Activated CD8-positive, alpha-beta memory T cell treated with anti-CD3 and anti-CD28 coated beads, Interleukin-2, amount 10 ng/mL, durations not matched to agents 7 days and 5 days (primary cell): Measurements from ENCODE around the gene S100A2. TPM values are rescaled to one million over a fixed set of nuclear protein-coding genes. Genes with fewer than 3 reads are reported as not detected.

ENCODE experiments used
- ATAC-seq: fragments of 150-1000 bp; cut with Tn5 transposase; one replicate; pipeline ENCODE4 v1.10.0; 2021; ENCODE audit warnings: moderate library complexity
- CTCF ChIA-PET: fragments of 350-600 bp; sonication (Branson Sonifier 250); formaldehyde crosslinking; loops from one replicate; lab custom pipeline; 2021; ENCODE audit warnings: antibody characterized with exemption; lab: Charles Lee
- DNase-seq: peaks from one replicate; pipeline ENCODE4 v3.0.0-alpha.2; 2020
- H3K27ac Mint-ChIP-seq: one replicate; pipeline ENCODE4 v1.8.0; 2021; ENCODE audit warnings: mild to moderate bottlenecking, mixed read lengths
- H3K27me3 Mint-ChIP-seq: one replicate; pipeline ENCODE4 v1.8.0; 2021; ENCODE audit warnings: mixed read lengths
- H3K36me3 Mint-ChIP-seq: one replicate; pipeline ENCODE4 v1.8.0; 2021; ENCODE audit warnings: mild to moderate bottlenecking, mixed read lengths
- H3K4me1 Mint-ChIP-seq: one replicate; pipeline ENCODE4 v1.8.0; 2021; ENCODE audit warnings: mixed read lengths
- H3K4me3 Mint-ChIP-seq: one replicate; pipeline ENCODE4 v1.8.0; 2021; ENCODE audit warnings: mild to moderate bottlenecking, moderate library complexity, mixed read lengths
- H3K9me3 Mint-ChIP-seq: one replicate; pipeline ENCODE4 v1.8.0; 2022; ENCODE audit warnings: low read depth, mixed read lengths
- total RNA-seq, 2 experiments: library from RNA; stranded (reverse); gene quantifications; one replicate each; pipeline ENCODE4 v1.2.3, GENCODE V29; 2021

The S100A2 gene
- total RNA-seq, 2 experiments from 2014 or later, result 0.50 to 0.96 TPM

DNA sequence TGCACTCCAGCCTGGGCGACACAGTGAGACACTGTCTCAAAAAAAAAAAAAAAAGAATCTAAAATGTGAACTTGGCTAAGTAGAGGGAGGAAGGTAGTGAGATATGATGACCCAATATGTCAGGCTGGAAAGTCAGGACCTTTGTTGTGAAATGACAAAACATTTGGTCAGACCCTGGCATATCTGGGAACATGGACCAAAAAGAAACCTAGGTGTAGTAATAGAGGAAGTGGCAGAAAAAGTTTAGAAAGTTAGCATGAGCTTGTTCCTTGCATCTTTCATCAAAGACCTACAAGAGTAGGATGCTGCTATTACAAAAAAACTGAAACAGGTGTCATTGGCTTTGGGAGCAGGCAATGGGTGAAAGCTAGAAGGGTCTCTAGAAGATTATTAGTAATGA, 9.3 kb downstream of the S100A2 start:
- H3K27ac Mint-ChIP-seq, result no peak overlapping the region
- DNase-seq, result no peak
- H3K4me3 Mint-ChIP-seq, result no peak overlapping the region
- H3K9me3 Mint-ChIP-seq, result no peaks in the 10 kb centered on the region
- ATAC-seq, result no peak
- H3K36me3 Mint-ChIP-seq, result no peaks in the 10 kb centered on the region
- peaks cover 3% of the 10 kb centered on the region for H3K4me1 Mint-ChIP-seq
- CTCF ChIA-PET, result interaction anchor here (1.4 to 6.1 kb wide), 5 partner anchors 10 to 22 kb away, joined by 3 to 37 read pairs (median 4); partner anchors contain the start of gene S100A6
- no peaks in the 10 kb centered on the region for H3K27me3 Mint-ChIP-seq

DNA sequence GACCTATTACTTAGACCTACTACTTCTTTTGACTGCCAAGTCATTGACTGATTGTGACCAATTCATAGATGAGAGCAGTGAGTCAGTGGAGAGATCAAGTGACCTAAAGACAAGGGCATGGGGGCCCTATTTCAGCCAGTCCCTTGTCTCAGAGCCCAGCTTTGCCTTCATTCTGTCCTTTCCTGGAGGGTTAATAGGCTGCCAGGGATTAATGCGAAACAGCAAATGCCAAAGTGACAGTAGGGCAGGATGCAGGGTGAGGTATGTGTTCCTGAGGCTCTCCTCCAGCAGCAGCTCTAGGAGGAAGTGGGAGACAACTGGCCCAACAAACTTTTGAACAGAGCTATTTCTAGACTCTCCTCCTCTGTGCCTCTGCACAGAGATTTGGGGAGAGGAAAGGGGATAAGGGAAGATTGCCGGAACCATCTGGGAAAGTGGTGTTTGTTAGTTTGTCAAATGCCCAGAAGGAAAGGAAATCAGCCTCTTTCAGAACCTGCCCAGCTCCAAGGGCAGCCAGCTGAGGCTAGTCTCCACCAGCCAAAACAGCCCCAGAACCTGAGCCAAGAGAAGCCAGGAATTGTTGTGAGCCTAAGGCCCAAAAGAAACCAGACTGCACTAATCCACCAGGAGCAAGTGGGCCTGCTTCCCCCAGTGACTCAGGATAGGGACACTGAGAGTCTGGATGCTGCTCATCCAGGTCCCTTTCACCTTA, 11.7 kb downstream of the S100A2 start:
- H3K27ac Mint-ChIP-seq, result no peak overlapping the region
- DNase-seq (no peak), ATAC-seq (no peak)
- H3K4me1 Mint-ChIP-seq, result peaks cover 11% of the 10 kb centered on the region
- no peak overlapping the region for H3K4me3 Mint-ChIP-seq
- H3K9me3 Mint-ChIP-seq, result no peaks in the 10 kb centered on the region
- peaks cover 3% of the 10 kb centered on the region for H3K27me3 Mint-ChIP-seq
- CTCF ChIA-PET, result interaction anchor here (1.1 to 6.1 kb wide), 5 partner anchors 9 to 59 kb away, joined by 3 to 37 read pairs (median 7); partner anchors contain the start of genes S100A4, S100A5 and S100A6
- no peaks in the 10 kb centered on the region for H3K36me3 Mint-ChIP-seq

DNA sequence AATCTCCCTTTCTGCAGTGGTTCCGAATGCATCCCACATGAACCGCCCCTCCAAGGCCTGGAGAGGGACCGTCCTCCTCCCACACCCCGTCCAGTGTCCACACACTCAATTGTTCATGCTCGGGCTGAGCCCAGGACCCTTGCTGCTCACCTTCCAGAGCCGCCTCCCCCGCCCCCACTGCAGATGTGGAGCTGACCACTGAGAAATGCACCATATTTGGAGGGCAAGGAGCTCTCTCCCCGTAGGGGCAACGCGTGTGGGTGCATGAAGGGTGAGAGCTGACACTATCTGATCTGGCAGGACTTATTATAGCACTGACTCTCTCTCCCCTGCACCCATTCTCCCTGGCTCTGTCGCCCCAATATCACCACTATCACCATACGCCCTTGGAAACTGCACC, 12.5 kb downstream of the S100A2 start:
- Mint-ChIP-seq H3K4me1 (peaks cover 18% of the 10 kb centered on the region), H3K27me3 (peaks cover 3% of the 10 kb centered on the region), H3K9me3 (no peaks in the 10 kb centered on the region), H3K4me3 (no peak overlapping the region), H3K27ac (no peak overlapping the region), H3K36me3 (no peaks in the 10 kb centered on the region)
- CTCF ChIA-PET, result interaction anchor here (1.3 to 6.1 kb wide), 6 partner anchors 8 to 42 kb away, joined by 6 to 37 read pairs (median 8); partner anchors contain the start of genes S100A4, S100A5 and S100A6
- DNase-seq (no peak), ATAC-seq (no peak)

DNA sequence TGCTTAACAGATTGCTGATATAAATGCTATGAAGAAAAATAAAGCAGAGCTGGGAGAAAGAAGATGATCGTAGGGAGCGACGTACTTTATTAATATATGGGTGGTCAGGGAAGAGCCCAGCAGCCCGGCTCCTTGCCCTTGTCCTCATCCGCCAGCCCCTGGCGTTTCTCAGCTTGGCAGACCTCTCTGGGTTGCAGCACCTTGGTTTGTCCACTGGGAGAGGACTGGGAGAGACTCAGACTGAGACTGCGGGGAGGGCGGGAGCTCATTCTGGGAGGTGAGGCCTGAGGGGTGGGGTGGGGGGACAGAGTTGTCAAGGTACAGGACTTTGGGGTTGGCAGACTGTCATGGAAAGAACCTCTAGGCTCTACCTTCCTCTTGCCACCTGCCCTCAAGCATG, 13.3 kb downstream of the S100A2 start:
- CTCF ChIA-PET, result interaction anchor here (0.8 to 3.4 kb wide), 7 partner anchors 11 to 41 kb away, joined by 3 to 18 read pairs (median 7); partner anchors contain the start of genes S100A5 and S100A6
- Mint-ChIP-seq H3K4me1 (peaks cover 24% of the 10 kb centered on the region), H3K4me3 (no peak overlapping the region), H3K9me3 (no peaks in the 10 kb centered on the region), H3K27me3 (peaks cover 3% of the 10 kb centered on the region), H3K27ac (no peak overlapping the region), H3K36me3 (no peaks in the 10 kb centered on the region)
- DNase-seq (no peak), ATAC-seq (no peak)

DNA sequence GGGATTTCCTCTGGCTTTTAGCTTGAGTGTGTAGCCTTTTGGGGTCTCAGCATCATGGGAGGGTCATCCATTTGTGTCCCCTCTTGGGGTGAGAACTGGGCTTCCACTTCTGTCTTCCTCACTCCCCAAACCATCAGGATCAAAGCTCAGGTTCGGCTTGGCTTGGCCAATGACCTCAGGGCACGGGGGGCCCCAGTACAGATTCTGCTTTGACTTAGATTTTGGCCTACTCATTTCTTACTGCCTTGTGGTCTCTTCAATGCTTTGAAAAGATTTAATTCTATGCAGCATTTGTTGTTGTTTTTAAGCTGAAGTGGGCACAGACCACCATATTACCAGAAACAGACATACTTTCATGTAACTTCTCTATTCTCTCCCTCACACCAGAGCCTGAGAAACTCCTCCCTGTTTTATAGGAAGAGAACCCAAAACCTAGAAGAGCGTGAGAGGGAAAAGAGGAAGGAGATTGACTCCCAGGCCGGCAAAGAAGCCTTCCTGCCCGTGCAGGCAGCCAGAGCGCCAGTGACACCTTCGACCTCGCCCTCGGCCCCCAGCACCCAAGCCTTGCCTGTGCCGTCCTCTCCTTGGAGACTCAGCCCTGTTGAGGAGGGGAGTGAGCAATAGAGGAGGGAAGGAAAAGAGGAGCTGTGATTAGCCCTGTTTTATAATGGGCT, 14.7 kb downstream of the S100A2 start:
- Mint-ChIP-seq H3K9me3 (no peaks in the 10 kb centered on the region), H3K27ac (no peak overlapping the region), H3K4me3 (no peak overlapping the region), H3K36me3 (no peaks in the 10 kb centered on the region), H3K27me3 (peaks cover 3% of the 10 kb centered on the region), H3K4me1 (peaks cover 30% of the 10 kb centered on the region)
- CTCF ChIA-PET, result interaction anchor here (0.8 to 3.4 kb wide), 7 partner anchors 16 to 40 kb away, joined by 4 to 18 read pairs (median 4); partner anchors contain the start of gene S100A6
- ATAC-seq (no peak), DNase-seq (no peak)

DNA sequence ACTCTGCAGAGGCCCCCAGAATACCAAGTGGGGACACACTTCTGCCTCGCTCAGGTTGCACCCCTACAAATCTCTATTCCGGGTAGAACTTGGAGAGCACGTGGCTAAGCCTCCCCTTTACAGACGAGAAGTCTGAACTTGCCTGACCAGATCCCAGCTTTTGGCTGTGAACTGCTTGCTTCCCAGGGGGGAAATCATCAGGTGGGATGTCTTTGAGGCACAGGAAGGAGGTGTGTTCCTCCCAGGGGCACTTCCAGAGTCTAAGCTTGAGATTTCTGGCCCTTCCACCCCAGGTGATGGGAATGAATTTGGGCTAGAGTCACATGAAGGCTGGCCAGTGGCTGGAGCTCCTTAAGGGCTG, 15.3 kb downstream of the S100A2 start:
- Mint-ChIP-seq H3K36me3 (peaks cover 2% of the 10 kb centered on the region), H3K4me3 (no peak overlapping the region), H3K27me3 (peaks cover 3% of the 10 kb centered on the region), H3K4me1 (peaks cover 36% of the 10 kb centered on the region), H3K27ac (no peak overlapping the region), H3K9me3 (no peaks in the 10 kb centered on the region)
- ATAC-seq (no peak), DNase-seq (no peak)
- CTCF ChIA-PET, result interaction anchor here (0.8 to 3.4 kb wide), 6 partner anchors 16 to 39 kb away, joined by 4 to 18 read pairs (median 4); no protein-coding TSS in a partner anchor

DNA sequence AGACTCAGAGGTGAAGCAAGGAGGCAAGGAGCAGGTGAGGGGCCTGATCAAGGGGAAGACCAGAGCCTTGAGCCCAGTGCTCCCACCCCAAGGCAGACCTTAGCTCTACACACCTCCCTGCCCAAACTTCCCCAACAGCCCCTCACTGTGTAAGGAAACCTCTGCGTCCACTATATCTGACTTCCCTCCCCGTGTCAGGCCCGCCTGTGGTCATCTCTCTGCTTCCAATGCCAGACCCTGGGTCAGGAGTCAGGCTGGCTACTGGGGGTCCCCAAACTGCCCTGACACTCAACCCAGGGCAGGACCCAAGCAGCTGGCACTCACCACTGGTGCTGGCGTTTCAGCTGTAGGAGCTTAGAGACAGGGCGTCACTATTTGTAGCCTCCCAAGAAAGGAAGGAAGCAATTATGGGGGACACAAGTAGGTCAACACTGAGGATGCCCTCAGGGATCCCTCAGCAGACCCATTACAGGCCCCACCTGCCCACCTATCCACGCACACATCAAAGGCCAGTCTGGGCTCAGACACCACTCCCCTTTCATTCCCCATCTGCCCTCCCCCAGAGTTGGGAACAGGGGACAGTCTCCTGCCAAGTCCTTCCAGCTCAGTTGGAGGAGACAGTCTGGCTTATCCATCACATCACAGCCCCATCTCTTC, 15.8 kb downstream of the S100A2 start:
- peaks cover 3% of the 10 kb centered on the region for H3K27me3 Mint-ChIP-seq
- ATAC-seq (no peak), DNase-seq (no peak)
- H3K27ac Mint-ChIP-seq, result no peak overlapping the region
- H3K4me1 Mint-ChIP-seq, result peaks cover 40% of the 10 kb centered on the region
- no peak overlapping the region for H3K4me3 Mint-ChIP-seq
- peaks cover 7% of the 10 kb centered on the region for H3K36me3 Mint-ChIP-seq
- H3K9me3 Mint-ChIP-seq, result no peaks in the 10 kb centered on the region
- CTCF ChIA-PET, result interaction anchor here (0.8 to 3.4 kb wide), 6 partner anchors 15 to 39 kb away, joined by 4 to 18 read pairs (median 4); no protein-coding TSS in a partner anchor

DNA sequence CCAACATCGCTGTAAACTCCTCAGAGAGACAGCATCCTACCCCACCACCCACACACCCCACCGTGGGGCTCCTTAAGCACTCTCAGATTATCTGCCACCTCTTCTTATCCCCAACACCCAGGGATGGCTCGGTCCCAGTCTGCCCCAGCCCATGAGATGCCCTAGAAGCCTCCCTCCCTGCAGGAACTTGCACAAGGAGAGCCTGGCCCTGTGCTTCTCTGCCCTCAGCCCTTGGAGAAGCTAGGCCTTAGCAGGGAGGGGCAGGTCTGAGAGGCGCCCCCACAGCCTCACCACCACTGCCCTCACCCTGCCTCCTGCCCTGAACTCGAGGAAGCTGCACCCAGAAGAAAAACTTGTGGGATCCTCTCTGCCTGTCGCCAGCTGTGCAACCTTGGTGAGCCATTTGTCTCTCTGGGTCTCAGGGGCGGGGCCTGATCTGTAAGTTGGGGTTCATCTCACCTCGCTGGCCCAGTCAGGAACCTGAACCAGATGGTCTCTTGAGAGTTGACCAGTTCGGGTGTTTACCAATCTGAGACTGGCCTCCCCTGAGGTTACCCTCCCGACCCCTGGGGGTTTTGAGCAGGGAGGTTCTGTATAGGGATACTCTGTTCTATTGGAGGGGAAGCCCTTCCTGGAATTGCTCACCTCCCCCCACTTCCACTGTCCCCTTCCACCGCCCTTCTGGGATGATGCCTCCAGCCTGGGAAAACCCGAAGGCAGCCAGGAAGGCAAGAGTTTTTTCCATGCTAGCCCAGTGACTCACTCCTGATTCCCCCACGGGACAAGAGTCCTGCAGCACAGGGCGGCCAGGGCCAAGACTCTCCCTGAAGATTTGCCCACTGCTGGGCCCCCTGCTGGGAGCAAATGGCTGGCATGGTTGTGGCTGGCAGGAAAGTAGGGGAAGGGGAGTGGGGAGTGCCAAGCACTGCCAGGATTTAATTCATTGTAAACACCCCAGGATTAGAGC, 16.6 kb downstream of the S100A2 start, which contains the start of gene S100A3:
Gene S100A3 (minus strand): TSS at position 537 of the 967 bp plus-strand sequence. CDS start 773 bp downstream, outside the sequence.
- no peak within 1 kb of the TSS for H3K4me3 Mint-ChIP-seq
- H3K27me3 Mint-ChIP-seq, result peaks cover 3% of the 10 kb centered on the region
- ATAC-seq, result no peak
- H3K4me1 Mint-ChIP-seq, result peaks cover 48% of the 10 kb centered on the region
- peaks cover 16% of the 10 kb centered on the region for H3K36me3 Mint-ChIP-seq
- CTCF ChIA-PET, result interaction anchor here (1.5 to 8.9 kb wide), 5 partner anchors 15 to 38 kb away, joined by 4 to 124 read pairs (median 10); partner anchors contain the start of gene S100A6
- H3K9me3 Mint-ChIP-seq, result no peaks in the 10 kb centered on the region
- no peak within 1 kb of the TSS for H3K27ac Mint-ChIP-seq
- no peak for DNase-seq

DNA sequence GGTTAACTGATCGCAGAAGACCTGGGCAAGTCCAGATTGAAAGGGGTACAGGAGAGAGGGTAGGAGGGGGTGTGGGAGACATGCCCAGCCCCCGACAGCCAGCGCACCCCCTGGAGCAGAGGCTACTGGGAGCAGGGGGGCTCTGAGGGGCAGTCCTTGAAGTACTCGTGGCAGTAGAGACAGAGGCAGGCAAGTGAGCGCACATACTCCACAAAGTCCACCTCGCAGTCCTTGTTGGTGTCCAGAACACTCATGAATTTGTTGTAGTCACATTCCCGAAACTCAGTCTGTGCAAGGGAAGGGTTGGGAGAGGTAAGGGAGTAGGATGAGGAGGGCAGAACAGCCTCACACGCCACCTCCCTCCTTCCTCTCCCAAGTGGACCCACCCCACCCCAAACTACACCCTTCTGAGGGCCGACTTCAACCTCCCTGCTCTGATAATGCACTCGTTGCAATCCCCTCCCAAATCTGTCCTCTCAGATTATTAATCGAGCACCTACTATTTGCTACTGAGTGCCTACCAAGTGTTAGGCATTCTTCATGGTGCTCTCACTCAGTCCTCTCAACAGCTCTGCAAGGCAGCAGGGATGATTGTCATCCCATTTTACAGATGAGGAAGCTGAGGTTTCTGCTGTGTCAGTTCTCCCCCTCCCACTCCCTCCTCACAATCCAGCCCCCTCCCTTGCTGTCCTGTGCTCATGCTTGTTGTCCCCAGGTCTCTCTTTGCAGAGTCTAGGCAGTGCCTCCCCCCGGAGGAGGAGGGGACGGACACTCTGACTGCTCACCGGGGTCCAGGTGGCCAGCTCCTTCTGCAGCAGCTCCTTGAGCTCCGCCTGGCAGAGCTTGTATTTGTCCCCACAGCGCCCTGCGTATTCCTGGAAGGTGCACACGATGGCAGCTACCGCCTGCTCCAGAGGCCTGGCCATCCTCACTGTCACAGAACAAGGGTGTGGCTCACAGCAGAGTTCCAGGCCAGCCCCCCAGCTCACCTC, 17.8 kb downstream of the S100A2 start:
- H3K9me3 Mint-ChIP-seq, result no peaks in the 10 kb centered on the region
- H3K27me3 Mint-ChIP-seq, result peaks cover 3% of the 10 kb centered on the region
- CTCF ChIA-PET, result interaction anchor here (1.5 to 8.9 kb wide), 5 partner anchors 12 to 37 kb away, joined by 4 to 124 read pairs (median 7); partner anchors contain the start of gene S100A6
- peaks cover 27% of the 10 kb centered on the region for H3K36me3 Mint-ChIP-seq
- no peak for DNase-seq
- no peak overlapping the region for H3K27ac Mint-ChIP-seq
- H3K4me1 Mint-ChIP-seq, result peaks cover 58% of the 10 kb centered on the region
- ATAC-seq, result no peak
- H3K4me3 Mint-ChIP-seq, result no peak overlapping the region

DNA sequence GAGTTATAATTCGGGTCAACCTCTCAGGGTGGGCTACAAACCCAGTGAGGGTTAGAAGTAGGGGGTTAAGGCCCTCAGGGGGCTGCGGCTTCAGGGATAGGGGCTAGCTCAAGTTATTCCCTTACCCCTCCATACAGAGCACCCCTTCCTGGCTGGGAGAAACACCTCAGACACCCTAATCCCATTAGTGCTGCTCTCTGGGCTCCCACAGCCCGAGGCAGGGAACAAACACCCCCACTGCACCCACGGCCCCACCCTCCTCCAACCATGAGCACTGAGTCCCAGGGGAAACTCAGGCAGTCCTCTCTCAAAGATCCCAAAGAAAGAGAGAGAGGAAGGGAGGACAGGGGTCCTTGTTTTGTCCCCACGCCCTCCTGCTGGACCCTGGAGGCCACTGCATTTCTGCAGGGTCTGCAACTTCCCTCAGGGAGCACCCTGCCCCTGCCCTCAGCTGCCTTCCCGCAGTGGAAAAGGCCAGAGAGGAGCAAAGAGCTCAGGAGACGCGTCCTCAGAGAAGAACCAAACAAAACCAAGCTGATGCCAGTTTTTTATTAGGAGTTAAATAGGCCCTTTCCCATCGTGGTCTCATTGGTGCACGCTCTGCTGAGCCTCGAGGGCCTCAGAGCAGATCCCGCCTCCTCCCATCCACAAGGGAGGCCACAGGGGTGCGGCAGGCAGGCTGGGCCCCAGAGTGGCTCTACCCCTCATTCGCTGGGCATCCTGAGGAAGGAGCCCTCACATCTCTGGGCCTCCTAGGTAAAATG, 18.7 kb downstream of the S100A2 start:
- Mint-ChIP-seq H3K4me3 (no peak overlapping the region), H3K36me3 (peaks cover 32% of the 10 kb centered on the region)
- no peak for DNase-seq

More for the DNA sequence above, 18.7 kb downstream of the S100A2 start:
- CTCF ChIA-PET, result interaction anchor here (0.6 to 8.9 kb wide), 7 partner anchors 10 to 36 kb away, joined by 3 to 124 read pairs (median 7); partner anchors contain the start of gene S100A6
- Mint-ChIP-seq H3K27me3 (peaks cover 3% of the 10 kb centered on the region), H3K27ac (peak overlapping the region; percentile 97), H3K9me3 (no peaks in the 10 kb centered on the region), H3K4me1 (peaks cover 66% of the 10 kb centered on the region)
- ATAC-seq, result no peak
